Non-pigmented ciliary epithelial cell (primary cell): ENCODE results near the gene BORCS5.

Experiments
- DNase-seq: peaks from one replicate; pipeline ENCODE4 v3.0.0-alpha.2; 2010; ENCODE audit warnings: low read depth

BORCS5 gene

DNA sequence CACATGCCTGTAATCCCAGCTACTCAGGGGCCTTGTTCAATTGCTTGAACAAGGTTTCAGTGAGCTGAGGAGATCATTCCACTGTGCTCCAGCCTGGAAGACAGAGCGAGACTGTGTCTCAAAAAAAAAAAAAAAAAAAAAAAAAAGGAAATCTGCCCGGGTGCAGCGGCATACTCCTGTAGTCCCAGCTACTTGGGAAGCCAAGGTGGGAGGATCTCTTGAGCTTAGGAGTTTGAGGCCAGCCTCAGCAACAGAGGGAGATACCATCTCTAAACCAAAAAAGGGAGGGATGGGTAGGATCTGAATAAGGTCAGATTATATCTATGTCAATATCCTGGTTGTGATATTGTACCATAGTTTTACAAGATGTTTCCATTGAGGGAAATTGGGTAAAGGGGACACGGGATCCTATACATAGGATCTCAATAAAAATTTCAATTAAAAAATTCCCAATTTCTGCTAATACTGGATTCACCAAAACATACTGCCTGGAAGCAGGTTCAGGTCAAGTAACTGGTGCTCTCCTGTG is 76.4 kb downstream of the BORCS5 start:
- DNase-seq = no peak

DNA sequence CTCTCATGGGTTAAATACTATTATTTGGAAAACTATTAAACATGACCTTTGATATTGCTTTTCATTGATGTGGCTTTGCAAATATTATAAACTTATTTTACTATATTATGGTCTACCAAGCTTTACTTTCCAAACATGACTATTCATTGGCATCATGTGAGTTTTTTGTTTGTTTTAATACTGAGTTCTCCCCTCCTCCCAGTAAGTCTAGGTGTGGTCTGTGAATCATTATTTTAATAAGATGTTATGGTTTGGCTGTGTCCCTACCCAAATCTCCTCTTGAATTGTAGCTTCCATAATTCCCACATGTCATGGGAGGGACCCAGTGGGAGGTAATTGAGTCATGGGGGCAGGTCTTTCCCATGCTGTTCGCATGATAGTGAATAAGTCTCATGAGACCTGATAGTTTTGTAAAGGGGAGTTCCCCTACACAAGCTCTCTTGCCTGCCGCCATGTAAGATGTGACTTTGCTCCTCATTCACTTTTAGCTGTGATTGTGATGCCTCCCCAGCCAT is 80.0 kb downstream of the BORCS5 start:
- no peak for DNase-seq

DNA sequence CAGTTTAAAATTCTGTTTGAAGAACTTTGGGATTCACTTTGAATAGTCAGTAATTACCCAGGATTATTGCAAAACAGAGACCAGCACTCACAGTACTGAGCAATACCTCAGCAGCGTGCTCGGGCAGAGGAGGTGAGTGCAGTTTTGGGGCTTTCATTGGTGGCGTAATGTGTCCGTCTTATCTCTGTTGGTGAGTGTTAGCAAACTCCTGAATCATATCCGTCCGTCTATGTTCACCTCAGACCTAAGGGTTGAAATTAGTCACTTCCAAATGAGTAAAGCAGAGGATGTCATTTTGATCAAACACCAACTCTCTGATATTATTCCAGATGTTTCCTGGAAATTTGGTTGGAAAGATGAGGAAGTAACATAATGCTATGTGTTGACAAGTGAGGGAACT is 82.8 kb downstream of the BORCS5 start:
- no peak for DNase-seq

DNA sequence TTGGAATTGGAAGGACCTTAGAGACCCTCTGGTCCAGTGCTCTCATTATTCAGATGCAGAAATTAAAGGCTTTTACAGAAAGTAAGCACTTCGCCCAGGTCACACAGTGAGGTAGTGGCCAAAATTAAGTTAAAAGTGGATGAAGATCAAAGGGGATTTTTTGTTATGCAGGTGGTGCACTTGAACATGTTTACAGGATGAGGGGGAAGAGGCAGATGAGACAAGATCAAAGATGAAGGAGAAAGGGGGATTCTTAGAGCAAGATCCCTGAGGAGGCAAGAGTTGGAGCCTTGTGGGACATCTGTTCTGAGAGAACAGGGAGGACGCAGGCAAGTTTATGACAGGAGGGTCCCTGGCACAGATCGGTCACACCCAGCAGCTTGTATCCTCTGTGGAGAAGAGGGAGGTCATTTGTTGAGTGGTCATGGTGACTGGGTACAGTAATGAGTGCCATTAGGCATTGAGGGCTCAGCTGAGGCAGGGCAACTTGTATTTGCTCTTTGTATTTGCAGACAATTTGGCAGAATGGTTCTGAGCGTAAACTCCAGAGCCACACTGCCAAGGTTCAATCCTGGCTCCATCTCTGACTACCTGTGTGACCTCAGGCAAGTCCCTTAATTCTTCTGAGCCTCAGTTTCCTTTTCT is 84.0 kb downstream of the BORCS5 start:
- no peak for DNase-seq

DNA sequence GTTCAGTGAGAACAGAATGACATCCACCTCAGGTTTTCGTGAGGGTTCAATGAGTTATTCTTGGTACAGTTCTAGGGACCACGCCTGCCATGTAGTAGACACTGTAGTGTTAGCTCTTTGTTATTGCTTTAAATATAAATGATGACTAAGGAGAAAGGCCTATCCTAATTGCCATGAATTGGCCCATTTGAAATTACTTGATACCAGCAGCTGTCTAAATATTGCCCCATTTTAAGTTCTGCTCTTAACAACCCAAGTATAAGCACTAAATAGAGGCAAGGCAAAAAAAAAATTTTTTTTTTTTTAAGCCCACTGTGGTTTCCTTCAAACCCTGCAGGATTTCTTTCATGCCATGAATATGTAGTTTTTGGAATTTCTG is 84.5 kb downstream of the BORCS5 start:
- no peak for DNase-seq

GRCh38 chr12:12441843-12442461 is 85.1 kb downstream of the BORCS5 start:
- DNase-seq = no peak

- no peak for DNase-seq
These were observed 85.7 kb downstream of the BORCS5 start for GRCh38 chr12:12442548-12443071.

DNA sequence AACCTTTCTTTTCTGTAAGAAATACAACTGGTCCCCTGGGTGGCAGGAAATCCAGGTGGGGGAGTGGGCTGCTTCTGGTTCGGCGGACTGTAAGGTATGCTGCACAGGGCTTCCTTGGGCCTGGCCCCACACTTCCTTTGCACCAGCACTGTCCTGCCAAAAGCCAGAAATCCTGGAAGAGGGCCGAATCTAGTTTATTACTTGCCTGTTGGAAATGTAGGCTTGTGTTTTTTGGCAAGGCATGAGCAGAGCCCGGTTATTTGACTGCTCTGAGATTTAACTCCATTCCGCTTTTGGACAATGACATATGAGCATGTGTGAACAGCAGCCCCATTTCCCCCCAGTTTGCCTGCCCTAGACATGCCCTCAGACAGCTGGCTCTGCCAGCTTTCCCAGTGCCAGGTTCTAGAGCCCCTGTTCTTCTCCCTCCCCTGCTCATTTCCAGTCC is 86.6 kb downstream of the BORCS5 start:
- DNase-seq = no peak

DNA sequence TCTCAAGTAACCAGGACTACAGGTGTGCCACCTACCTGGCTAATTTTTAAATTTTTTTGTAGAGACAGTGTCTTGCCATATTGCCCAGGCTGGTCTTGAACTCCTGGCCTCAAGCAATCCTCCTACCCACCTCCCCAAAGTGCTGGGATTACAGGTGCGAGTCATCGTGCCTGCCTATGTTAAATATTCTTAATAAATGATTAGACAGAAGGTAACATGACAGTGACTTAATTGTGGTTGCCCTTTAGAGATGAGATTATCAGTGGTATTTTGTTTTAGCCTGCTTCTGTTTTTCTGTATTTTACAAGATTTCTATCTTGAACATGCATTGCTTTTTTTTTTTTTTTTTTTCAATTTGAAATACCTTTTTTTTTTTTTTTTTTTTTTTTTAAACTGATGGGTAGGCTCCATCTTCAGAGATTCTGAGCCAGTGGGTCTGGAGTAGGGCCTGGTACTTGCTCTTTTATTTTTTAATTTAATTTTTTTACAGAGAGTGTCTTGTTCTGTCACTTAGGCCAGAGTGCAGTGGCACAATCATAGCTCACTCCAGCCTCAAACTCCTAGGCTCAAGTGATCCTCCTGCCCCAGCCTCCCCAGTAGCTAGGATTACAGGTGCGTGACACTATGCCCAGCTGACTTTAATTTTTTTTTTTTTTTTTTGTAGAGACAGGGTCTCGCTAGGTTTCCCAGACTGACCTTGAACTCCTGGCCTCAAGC is 88.4 kb downstream of the BORCS5 start:
- no peak for DNase-seq

GRCh38 chr12:12445882-12446181 is 89.0 kb downstream of the BORCS5 start:
- no peak for DNase-seq

DNA sequence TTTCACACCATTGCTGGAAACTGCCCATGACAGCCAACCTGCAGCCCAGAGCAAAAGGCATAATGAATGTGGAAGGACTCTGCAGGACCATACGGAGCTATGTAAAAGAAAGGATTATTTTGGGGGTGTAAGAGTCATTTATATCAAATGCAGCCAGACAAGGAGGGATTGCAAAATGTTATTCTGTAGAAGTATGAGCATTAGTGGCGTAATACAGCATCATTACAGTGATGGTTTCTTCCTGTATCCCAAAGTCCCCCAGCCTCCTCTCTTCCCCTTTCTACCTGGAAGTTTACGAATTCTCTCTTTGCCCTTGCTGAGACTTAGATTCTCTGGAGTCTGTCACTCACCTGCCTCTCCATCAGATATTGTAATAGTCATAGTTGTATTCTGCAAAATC is 89.9 kb downstream of the BORCS5 start:
- DNase-seq = no peak

- no peak for DNase-seq
These were observed 90.4 kb downstream of the BORCS5 start for GRCh38 chr12:12447236-12447635.

DNA sequence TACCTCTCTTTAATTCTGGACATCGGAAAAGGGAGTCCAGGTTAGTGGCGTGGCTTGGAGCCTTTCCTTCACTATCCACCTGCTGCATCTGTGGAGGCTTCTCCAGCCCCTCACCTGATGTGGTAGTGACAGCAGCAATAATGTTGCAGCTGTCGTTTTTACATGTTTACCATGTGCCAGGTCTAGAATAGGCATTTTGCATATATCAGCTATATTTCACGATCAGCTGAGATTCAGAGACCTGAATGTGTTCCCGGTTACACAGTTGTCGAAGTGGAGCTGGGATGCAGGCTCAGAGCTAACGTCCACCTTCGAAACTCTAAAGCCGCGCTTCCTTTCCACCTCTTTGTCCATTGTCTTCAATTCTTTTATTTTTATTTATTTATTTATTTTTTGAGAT is 91.0 kb downstream of the BORCS5 start:
- no peak for DNase-seq

DNA sequence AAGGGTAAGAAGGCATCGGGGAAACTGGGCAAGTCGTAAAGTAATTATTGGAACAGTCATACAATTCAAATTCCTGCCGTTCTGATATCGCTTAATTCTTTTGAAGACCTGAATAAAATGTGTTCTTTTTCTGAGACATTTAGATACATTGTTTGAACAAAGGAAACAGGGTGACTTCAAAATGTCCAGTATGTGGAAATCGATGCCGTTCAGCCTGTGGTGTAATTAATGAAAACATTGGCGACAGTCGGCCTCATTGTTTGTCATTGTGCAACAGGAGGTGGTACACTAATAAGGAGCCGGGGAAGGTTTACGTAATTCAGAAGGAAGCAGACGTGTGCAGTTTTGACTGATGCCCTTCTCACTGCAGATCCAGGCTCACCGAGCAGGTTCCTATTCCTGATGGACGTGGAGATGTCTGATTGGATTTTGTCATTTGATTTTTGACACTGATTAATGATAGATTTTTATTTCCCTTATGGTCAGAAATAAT is 92.7 kb downstream of the BORCS5 start:
- DNase-seq = no peak

DNA sequence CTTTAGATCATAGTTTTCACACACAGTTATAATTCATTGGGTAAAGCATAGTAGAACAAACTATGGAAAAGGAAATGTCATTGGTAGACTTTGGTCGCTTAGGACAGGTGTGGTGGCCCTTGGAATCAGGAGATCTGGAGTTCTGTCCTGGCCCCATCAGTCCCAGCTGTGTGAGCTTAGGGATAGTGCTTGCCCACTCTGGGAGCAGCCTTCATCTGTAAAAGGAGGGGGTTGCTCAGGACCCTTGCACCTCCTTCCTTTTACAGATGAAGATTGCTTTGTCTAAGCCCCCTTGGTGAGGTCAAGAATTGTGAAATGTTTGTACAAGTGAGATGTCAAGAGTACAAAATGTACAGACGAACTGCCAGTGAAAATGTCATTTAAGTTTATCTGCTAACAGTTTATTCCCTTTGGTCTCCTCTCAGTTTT is 93.2 kb downstream of the BORCS5 start:
- no peak for DNase-seq

DNA sequence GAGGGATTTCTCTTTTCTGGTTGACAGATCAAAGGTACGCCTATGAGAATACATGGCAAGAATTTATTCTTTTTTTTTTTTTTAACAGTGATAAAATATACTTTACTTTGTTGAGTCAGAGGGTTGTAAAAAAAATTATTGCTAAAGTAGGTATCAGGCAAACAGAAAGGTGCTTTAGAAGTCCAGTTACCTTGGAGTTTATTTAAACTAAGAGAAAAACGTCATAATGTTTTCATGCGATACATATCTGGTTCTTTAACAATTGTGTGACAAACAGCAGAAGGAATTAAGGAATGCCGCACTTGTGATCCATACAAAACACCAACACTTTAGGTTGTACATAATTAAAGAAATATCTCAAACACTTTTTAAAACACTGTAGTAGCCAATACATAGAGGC is 94.2 kb downstream of the BORCS5 start:
- no peak for DNase-seq

DNA sequence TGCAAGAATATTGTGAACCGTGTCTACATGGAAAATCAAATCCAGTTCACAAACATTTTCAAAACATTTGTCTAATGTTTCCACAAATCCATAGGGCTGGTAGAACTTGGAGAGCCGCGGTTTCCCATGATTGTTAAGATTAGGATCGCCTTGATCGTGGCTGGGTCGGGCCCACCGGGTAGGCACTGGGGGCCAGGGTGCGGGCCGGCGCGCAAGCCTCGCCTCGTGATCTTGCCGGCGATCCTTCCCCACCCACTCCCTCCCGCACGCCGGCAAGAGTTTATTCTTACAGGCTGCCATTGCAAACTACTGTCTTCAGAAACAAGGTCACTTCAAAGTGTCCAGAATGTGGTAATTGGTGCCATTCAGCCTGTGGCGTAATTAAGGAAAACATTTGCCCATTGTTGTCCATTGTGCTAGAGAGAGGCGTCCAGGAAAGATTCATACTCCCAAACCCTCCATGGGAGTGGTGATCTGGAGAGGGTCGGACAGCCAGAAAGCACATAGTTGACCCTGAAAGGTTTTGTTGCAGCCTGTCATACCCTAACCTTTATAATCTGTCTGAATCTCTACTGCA is 95.5 kb downstream of the BORCS5 start:
- no peak for DNase-seq

- DNase-seq = no peak
These were observed 96.8 kb downstream of the BORCS5 start for GRCh38 chr12:12453635-12454034.

- DNase-seq = no peak
These were observed 97.4 kb downstream of the BORCS5 start for GRCh38 chr12:12454315-12454714.

GRCh38 chr12:12456637-12457036 is 99.8 kb downstream of the BORCS5 start:
- DNase-seq = peak; percentile 68

GRCh38 chr12:12460935-12461922 is 104.4 kb downstream of the BORCS5 start:
- no peak for DNase-seq
